ENCODE results near the gene SLCO1A2. TPM values are rescaled to one million over a fixed set of nuclear protein-coding genes. Genes with fewer than 3 reads are reported as not detected.

The SLCO1A2 gene
- total and polyA plus RNA-seq, 2 of the 4 experiments (the other 2 are of a cell fraction) = not detected

DNA sequence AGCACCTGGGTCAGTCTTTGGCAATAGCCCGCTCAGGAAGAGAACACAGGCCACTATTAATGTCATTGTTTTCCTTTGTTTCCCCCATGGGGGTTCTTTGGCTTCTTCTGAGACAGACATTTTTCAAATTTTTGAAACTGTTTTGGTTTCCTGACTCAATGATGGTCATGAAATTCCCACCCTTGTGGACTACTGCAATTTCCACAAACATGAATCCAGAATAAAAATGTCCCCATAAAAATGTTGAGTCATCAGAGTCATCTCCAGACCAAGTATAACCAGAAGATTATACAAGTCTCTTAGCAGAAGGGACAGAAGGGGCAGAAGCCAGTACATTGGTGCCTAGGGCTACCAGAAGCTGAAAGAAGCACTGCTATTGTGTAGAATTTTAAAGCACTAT, 29.1 kb downstream of the SLCO1A2 start:
- H2AK5ac ChIP-seq (ENCODE audit: low read depth, low read length) = no peak overlapping the region
- ChIA-PET POLR2A (ENCODE audit: unreplicated experiment) (no interaction called here), CTCF (no interaction called here)
- H3K14ac ChIP-seq (replicated peaks; ENCODE audit: low read depth, low read length) = no peak overlapping the region
- no peak overlapping the region for H2AFZ ChIP-seq (replicated peaks; ENCODE audit: low read length, poor library complexity)
- H4K8ac ChIP-seq (ENCODE audit: low read depth in 2 of 2, low read length in 2 of 2) = no peak overlapping the region
- in situ Hi-C loops (cut with MboI; ENCODE audit: low sequenced_read_pairs) = no loop called here
- H3K9me1 ChIP-seq (ENCODE audit: insufficient read depth, low read length) = no peaks in the 10 kb centered on the region
- no peaks in the 10 kb centered on the region for H3K27me3 ChIP-seq (ENCODE audit: control insufficient read depth, insufficient read depth, low read length)
- H2AK9ac ChIP-seq (replicated peaks; ENCODE audit: low read depth, low read length, poor library complexity) = no peak overlapping the region
- H3K4me1 ChIP-seq (ENCODE audit: control insufficient read depth, insufficient read depth, low read length) = no peaks in the 10 kb centered on the region
- DNase-seq (no peak), ATAC-seq (ENCODE audit: low read depth) (no peak)
- H3K18ac ChIP-seq (ENCODE audit: low read depth, low read length) = no peak overlapping the region
- no peak overlapping the region for H3K27ac ChIP-seq (ENCODE audit: insufficient read depth, low read length)
- no peak overlapping the region for H2BK5ac ChIP-seq (ENCODE audit: low read depth, low read length, poor library complexity, severe bottlenecking)
- no peaks in the 10 kb centered on the region for H3K36me3 ChIP-seq (ENCODE audit: control insufficient read depth, insufficient read depth, low read length)
- H3K9ac ChIP-seq (ENCODE audit: low read depth, low read length) = no peak overlapping the region
- H3K4ac ChIP-seq (ENCODE audit: low read depth, low read length) = no peak overlapping the region
- intact Hi-C loops (cut with micrococcal nuclease) = no loop called here
- no peak overlapping the region for H3K4me3 ChIP-seq (ENCODE audit: insufficient read depth, low read depth, low read length)
- H2BK120ac ChIP-seq (ENCODE audit: low read depth, low read length) = no peak overlapping the region
- H4K91ac ChIP-seq (ENCODE audit: insufficient read depth, low read depth, low read length) = no peak overlapping the region
- TF ChIP-seq RAD21 (IDR thresholded peaks at IDR 0.05; ENCODE audit: low read length) (no peak), NFE2L2 (IDR thresholded peaks at IDR 0.05; ENCODE audit: low read depth, low read length) (no peak), MAFK (IDR thresholded peaks at IDR 0.05; ENCODE audit: low read depth, low read length) (no peak), RCOR1 (IDR thresholded peaks at IDR 0.05; ENCODE audit: insufficient replicate concordance, low read length) (no peak), POLR2A (IDR thresholded peaks at IDR 0.05; ENCODE audit: low read depth, low read length) (no peak), SMC3 (IDR thresholded peaks at IDR 0.05; ENCODE audit: low read depth, low read length) (no peak)
- TF ChIP-seq, protein P1, sequence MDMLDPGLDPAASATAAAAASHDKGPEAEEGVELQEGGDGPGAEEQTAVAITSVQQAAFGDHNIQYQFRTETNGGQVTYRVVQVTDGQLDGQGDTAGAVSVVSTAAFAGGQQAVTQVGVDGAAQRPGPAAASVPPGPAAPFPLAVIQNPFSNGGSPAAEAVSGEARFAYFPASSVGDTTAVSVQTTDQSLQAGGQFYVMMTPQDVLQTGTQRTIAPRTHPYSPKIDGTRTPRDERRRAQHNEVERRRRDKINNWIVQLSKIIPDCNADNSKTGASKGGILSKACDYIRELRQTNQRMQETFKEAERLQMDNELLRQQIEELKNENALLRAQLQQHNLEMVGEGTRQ (IDR thresholded peaks at IDR 0.05; ENCODE audit: low read depth, low read length) = no peak
- TF ChIP-seq, protein P2, sequence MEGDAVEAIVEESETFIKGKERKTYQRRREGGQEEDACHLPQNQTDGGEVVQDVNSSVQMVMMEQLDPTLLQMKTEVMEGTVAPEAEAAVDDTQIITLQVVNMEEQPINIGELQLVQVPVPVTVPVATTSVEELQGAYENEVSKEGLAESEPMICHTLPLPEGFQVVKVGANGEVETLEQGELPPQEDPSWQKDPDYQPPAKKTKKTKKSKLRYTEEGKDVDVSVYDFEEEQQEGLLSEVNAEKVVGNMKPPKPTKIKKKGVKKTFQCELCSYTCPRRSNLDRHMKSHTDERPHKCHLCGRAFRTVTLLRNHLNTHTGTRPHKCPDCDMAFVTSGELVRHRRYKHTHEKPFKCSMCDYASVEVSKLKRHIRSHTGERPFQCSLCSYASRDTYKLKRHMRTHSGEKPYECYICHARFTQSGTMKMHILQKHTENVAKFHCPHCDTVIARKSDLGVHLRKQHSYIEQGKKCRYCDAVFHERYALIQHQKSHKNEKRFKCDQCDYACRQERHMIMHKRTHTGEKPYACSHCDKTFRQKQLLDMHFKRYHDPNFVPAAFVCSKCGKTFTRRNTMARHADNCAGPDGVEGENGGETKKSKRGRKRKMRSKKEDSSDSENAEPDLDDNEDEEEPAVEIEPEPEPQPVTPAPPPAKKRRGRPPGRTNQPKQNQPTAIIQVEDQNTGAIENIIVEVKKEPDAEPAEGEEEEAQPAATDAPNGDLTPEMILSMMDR (conservative IDR thresholded peaks at IDR 0.05; ENCODE audit: low read depth, low read length) = no peak
- TF ChIP-seq, protein P3, sequence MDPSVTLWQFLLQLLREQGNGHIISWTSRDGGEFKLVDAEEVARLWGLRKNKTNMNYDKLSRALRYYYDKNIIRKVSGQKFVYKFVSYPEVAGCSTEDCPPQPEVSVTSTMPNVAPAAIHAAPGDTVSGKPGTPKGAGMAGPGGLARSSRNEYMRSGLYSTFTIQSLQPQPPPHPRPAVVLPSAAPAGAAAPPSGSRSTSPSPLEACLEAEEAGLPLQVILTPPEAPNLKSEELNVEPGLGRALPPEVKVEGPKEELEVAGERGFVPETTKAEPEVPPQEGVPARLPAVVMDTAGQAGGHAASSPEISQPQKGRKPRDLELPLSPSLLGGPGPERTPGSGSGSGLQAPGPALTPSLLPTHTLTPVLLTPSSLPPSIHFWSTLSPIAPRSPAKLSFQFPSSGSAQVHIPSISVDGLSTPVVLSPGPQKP (IDR thresholded peaks at IDR 0.05; ENCODE audit: borderline replicate concordance, low read depth, low read length) = no peak
- no peak overlapping the region for H2BK20ac ChIP-seq (ENCODE audit: low read depth, low read length)
- no TSS peak for BruUV-seq (replicated peaks)
- no peak overlapping the region for H3K23ac ChIP-seq (ENCODE audit: low read depth, low read length)
- dilution Hi-C loops (cut with HindIII; ENCODE audit: low sequenced_read_pairs, unreplicated experiment) = no loop called here
- H2BK15ac ChIP-seq (ENCODE audit: low read depth, low read length) = no peak overlapping the region
- H3K9me3 ChIP-seq (ENCODE audit: control insufficient read depth, insufficient read depth, low read length) = no peaks in the 10 kb centered on the region; the same call in 1 of the 2 replicates
- no peak overlapping the region for H3K56ac ChIP-seq (ENCODE audit: extremely low read depth, insufficient read depth, low read length)
- H4K20me1 ChIP-seq (ENCODE audit: insufficient read depth, low read length) = no peaks in the 10 kb centered on the region
- no CpG with 5 or more reads among the region's 1 CpG for WGBS, 2 experiments (ENCODE audit: extremely low coverage in 2 of 2, insufficient read length in 1 of 2)
- H3K4me2 ChIP-seq (ENCODE audit: low read depth, low read length) = no peak overlapping the region
- H3K79me1 ChIP-seq (ENCODE audit: low read depth in 1 of 2, low read length in 2 of 2) = no peaks in the 10 kb centered on the region
- no peak overlapping the region for H4K5ac ChIP-seq (ENCODE audit: low read depth, low read length)
